OCI-LY3 (cell line): ENCODE data around the gene DNAH1.

Experiments used
- EZH2phosphoT487 ChIP-seq: fragments of 200-600 bp; shearing (Covaris generic); IDR thresholded peaks from 2 replicates; pipeline ENCODE4 v1.6.1; 2018; ENCODE audit warnings: antibody characterized with exemption, mixed run types, low read depth
- TF ChIP-seq, protein P1 (sequence below): fragments of 200-600, 300-600 bp; sonication (generic); IDR thresholded peaks from 2 replicates; pipeline ENCODE4 v1.5.1; 2014; ENCODE audit warnings: antibody characterized with exemption, low read length, low read depth

DNA sequence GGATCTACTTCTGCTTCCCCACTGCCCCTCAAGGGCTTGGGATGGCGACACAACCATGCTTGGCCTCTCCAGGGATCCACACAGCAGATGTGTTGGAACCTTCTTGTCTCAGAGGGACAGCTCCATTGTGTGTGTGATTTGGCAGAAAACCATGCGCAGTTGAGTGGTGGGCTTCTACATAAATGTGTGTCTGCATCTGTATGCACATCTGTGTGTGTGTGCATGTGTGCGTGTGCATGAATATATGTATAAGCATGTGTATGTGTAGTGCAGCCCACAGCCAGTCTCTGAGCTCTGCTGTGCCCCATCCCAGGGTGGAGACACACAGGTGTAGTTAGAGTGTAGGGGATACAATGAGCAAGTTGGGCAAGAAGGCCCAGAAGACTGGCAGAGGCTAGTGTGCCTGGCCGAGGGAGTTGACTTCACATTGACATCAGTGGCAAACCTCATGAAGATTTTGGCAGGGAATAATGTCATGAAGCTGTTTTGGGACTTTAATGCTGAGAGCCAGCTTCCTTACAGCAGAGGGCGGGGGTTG, 20.4 kb upstream of the DNAH1 start:
- TF ChIP-seq, protein P1, sequence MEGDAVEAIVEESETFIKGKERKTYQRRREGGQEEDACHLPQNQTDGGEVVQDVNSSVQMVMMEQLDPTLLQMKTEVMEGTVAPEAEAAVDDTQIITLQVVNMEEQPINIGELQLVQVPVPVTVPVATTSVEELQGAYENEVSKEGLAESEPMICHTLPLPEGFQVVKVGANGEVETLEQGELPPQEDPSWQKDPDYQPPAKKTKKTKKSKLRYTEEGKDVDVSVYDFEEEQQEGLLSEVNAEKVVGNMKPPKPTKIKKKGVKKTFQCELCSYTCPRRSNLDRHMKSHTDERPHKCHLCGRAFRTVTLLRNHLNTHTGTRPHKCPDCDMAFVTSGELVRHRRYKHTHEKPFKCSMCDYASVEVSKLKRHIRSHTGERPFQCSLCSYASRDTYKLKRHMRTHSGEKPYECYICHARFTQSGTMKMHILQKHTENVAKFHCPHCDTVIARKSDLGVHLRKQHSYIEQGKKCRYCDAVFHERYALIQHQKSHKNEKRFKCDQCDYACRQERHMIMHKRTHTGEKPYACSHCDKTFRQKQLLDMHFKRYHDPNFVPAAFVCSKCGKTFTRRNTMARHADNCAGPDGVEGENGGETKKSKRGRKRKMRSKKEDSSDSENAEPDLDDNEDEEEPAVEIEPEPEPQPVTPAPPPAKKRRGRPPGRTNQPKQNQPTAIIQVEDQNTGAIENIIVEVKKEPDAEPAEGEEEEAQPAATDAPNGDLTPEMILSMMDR: no peak
- TF ChIP-seq EZH2phosphoT487: no peak
